HepG2 (cell line): Measurements from ENCODE around the gene DYNC2H1. TPM values are rescaled to one million over a fixed set of nuclear protein-coding genes. Genes with fewer than 3 reads are reported as not detected.

ENCODE experiments used
- ATAC-seq: fragments of 200-7000 bp; cut with Tn5 transposase; 3 replicates; pipeline ENCODE4 v1.9.1; 2020; ENCODE audit warnings: mild to moderate bottlenecking, moderate library complexity
- BruUV-seq: library from RNA; stranded (reverse); fragments of 400-500 nt; replicated peaks from 2 replicates; lab custom pipeline; 2021; lab: Mats Ljungman, UMichigan
- CTCF ChIA-PET: fragments of 300-600 bp; formaldehyde crosslinking; extraction: SDS; loops from one replicate; lab custom pipeline; 2021; ENCODE audit warnings: low total read pairs, inconsistent platforms, low intra/inter-chr PET ratio; lab: Yijun Ruan, JAX
- POLR2A ChIA-PET: fragments of 350-600 bp; sonication (Branson Sonifier 250); formaldehyde crosslinking; loops from one replicate; lab custom pipeline; 2020; ENCODE audit warnings: antibody characterized with exemption, inconsistent platforms; lab: Yijun Ruan, JAX
- DNase-seq: peaks from one replicate; pipeline ENCODE4 v3.0.0-alpha.2; 2015; ENCODE audit warnings: low spot score
- FAIRE-seq: peaks from 3 replicates; lab custom pipeline; 2011; peaks lifted over from hg19 to GRCh38; lab: Jason Lieb, UNC
- H2AFZ ChIP-seq: one replicate; pipeline ENCODE4 v1.6.1; 2011; ENCODE audit warnings: low read length, inconsistent platforms
- H3K27ac ChIP-seq: fragments of 300-600 bp; 3 replicates; pipeline ENCODE4 v1.8.0; 2011; ENCODE audit warnings: mixed run types, mild to moderate bottlenecking, mixed read lengths, low read length, inconsistent platforms; ENCODE audit not compliant: insufficient read depth; ENCODE audit errors: extremely low read length
- H3K27me3 ChIP-seq, 2 experiments: fragments of 200-600 bp in 1 of 2; 2 replicates in 1 of 2; 3 replicates in 1 of 2; pipeline versions ENCODE4 v1.6.0 to v1.8.0; 2011; ENCODE audit warnings: low read length in 2 of 2, mild to moderate bottlenecking in 2 of 2, moderate library complexity in 2 of 2, inconsistent platforms in 1 of 2; ENCODE audit not compliant: insufficient read depth in 2 of 2, control insufficient read depth in 1 of 2
- H3K36me3 ChIP-seq, 2 experiments: fragments of 200-600 bp in 1 of 2; replicated peaks in 1 of 2; 2 replicates in 1 of 2; 3 replicates in 1 of 2; pipeline versions ENCODE4 v1.5.1 to v1.8.0; 2011; ENCODE audit warnings: low read length in 2 of 2, inconsistent platforms in 1 of 2; ENCODE audit not compliant: insufficient read depth in 2 of 2, control insufficient read depth in 1 of 2
- H3K4me1 ChIP-seq: 2 replicates; pipeline ENCODE4 v1.5.1; 2012; ENCODE audit warnings: low read length, inconsistent platforms; ENCODE audit not compliant: insufficient read depth
- H3K4me2 ChIP-seq: 2 replicates; pipeline ENCODE4 v1.6.0; 2011; ENCODE audit warnings: low read depth, low read length, inconsistent platforms
- H3K4me3 ChIP-seq, 3 experiments: fragments of 200-600 bp in 1 of 3; sonication (generic), shearing (Covaris generic) in 1 of 3; replicated peaks in 1 of 3; 2 replicates each; pipeline ENCODE4 v1.5.1; 2011 to 2016; ENCODE audit warnings: low read length in 3 of 3, inconsistent platforms in 2 of 3, low read depth in 2 of 3, mild to moderate bottlenecking in 2 of 3, control low read depth in 1 of 3, mixed read lengths in 1 of 3; ENCODE audit not compliant: insufficient read depth in 1 of 3
- H3K79me2 ChIP-seq: one replicate; pipeline ENCODE4 v1.6.1; 2011; ENCODE audit warnings: low read length, inconsistent platforms; ENCODE audit not compliant: insufficient read depth
- H3K9ac ChIP-seq: 2 replicates; pipeline ENCODE4 v1.6.0; 2011; ENCODE audit warnings: mild to moderate bottlenecking, low read depth, low read length, inconsistent platforms; ENCODE audit not compliant: insufficient read depth
- H3K9me3 ChIP-seq: 2 replicates; pipeline ENCODE4 v1.5.1; 2012; ENCODE audit warnings: mild to moderate bottlenecking, low read length
- H4K20me1 ChIP-seq: 2 replicates; pipeline ENCODE4 v1.6.0; 2011; ENCODE audit warnings: inconsistent platforms, mild to moderate bottlenecking, low read length, moderate library complexity; ENCODE audit not compliant: insufficient read depth
- ADNP ChIP-seq: sonication (generic); formaldehyde crosslinking; IDR thresholded peaks from 2 replicates; pipeline ENCODE4 v1.4.0; 2020; ENCODE audit warnings: missing genetic modification reagents
- ATF7-NPFF ChIP-seq: sonication (generic); formaldehyde crosslinking; IDR thresholded peaks from 2 replicates; pipeline ENCODE4 v1.8.1; 2023; ENCODE audit warnings: mild to moderate bottlenecking, low read depth, missing genetic modification reagents, moderate library complexity
- BHLHE40 ChIP-seq: IDR thresholded peaks from 2 replicates; pipeline ENCODE4 v1.6.1; 2011; ENCODE audit warnings: low read length, improper control_type of control experiment
- ETV5 ChIP-seq: IDR thresholded peaks from 2 replicates; pipeline ENCODE4 v1.6.1; 2018; ENCODE audit warnings: missing biosample characterization, missing genetic modification reagents, inconsistent platforms, borderline replicate concordance
- FOSL2 ChIP-seq: sonication (generic); formaldehyde crosslinking; IDR thresholded peaks from 2 replicates; pipeline ENCODE4 v1.4.0; 2020; ENCODE audit warnings: missing genetic modification reagents
- KLF11 ChIP-seq: IDR thresholded peaks from 2 replicates; pipeline ENCODE4 v1.6.1; 2016; ENCODE audit warnings: missing compliant biosample characterization
- MAF1 ChIP-seq: sonication (generic); formaldehyde crosslinking; IDR thresholded peaks from 2 replicates; pipeline ENCODE4 v1.5.0; 2020; ENCODE audit warnings: missing genetic modification reagents, borderline replicate concordance
- NFYB ChIP-seq: sonication (generic); formaldehyde crosslinking; IDR thresholded peaks from 2 replicates; pipeline ENCODE4 v1.4.0; 2020; ENCODE audit warnings: missing genetic modification reagents
- TCF12 ChIP-seq, 2 experiments: fragments of 450-650 bp in 1 of 2; sonication (generic) in 1 of 2; formaldehyde crosslinking in 1 of 2; IDR thresholded peaks; 2 replicates each; pipeline versions ENCODE4 v1.6.1 to v1.8.0; 2017 to 2022; ENCODE audit warnings: antibody characterized with exemption in 1 of 2, mild to moderate bottlenecking in 1 of 2, missing genetic modification reagents in 1 of 2, moderate library complexity in 1 of 2
- ZFY ChIP-seq: sonication (generic); formaldehyde crosslinking; IDR thresholded peaks from 2 replicates; pipeline ENCODE4 v1.4.0; 2020; ENCODE audit warnings: missing genetic modification reagents
- ZNF230 ChIP-seq: sonication (generic); formaldehyde crosslinking; IDR thresholded peaks from 2 replicates; pipeline ENCODE4 v1.4.0; 2020; ENCODE audit warnings: mild to moderate bottlenecking, missing genetic modification reagents
- ZNF446 ChIP-seq: sonication (generic); formaldehyde crosslinking; IDR thresholded peaks from 2 replicates; pipeline ENCODE4 v1.5.0; 2020; ENCODE audit warnings: mild to moderate bottlenecking, missing genetic modification reagents
- WGBS: methylation state at CpG from one replicate; pipeline ENCODE4 v1.1.6; 2017; ENCODE audit warnings: low lambda C conversion rate; 5-methylcytosine and 5-hydroxymethylcytosine counted together
- in situ Hi-C: cut with HindIII; loops from 2 replicates; pipeline ENCODE4 v1.10.0; 2017; ENCODE audit warnings: low pct_unique_long_range_greater_than_20kb; ENCODE audit not compliant: extremely low pct_ligation_motif_present
- intact Hi-C: fragments of 100-400 bp; cut with micrococcal nuclease; formaldehyde crosslinking; loops from one replicate; pipeline ENCODE4 v1.10.0; 2022; ENCODE audit not compliant: unreplicated experiment
- polyA plus RNA-seq, 8 experiments: library from polyadenylated mRNA; depleted of rRNA in 3 of 8; stranded (reverse) in 7 of 8; unstranded in 1 of 8; fragments of >200 nt; fragmentation: Illumina TruSeq in 4 of 8; extraction: Trizol in 4 of 8; gene quantifications; 2 replicates each; pipeline versions ENCODE4 v1.2.1 to v1.2.3, GENCODE V29; 2011 to 2016; ENCODE audit warnings: low read depth in 4 of 8, missing spikeins in 1 of 8, mixed read lengths in 1 of 8; ENCODE audit not compliant: insufficient read depth in 1 of 8
- total RNA-seq, 5 experiments: library from RNA; depleted of rRNA; stranded (reverse); fragments of >200 nt; fragmentation: Illumina TruSeq; extraction: Trizol; gene quantifications; 2 replicates each; pipeline ENCODE4 v1.2.3, GENCODE V29; 2016; ENCODE audit warnings: low read depth in 1 of 5
- TF ChIP-seq, protein P1 (sequence below): sonication (generic); formaldehyde crosslinking; IDR thresholded peaks from 2 replicates; pipeline ENCODE4 v1.4.0; 2020; ENCODE audit warnings: missing genetic modification reagents, low read depth, mild to moderate bottlenecking, borderline replicate concordance
- TF ChIP-seq, protein P2 (sequence below): sonication (generic); formaldehyde crosslinking; IDR thresholded peaks from 2 replicates; pipeline ENCODE4 v1.8.0; 2022; ENCODE audit warnings: low read depth, missing genetic modification reagents
- TF ChIP-seq, protein P3 (sequence below): sonication (generic); formaldehyde crosslinking; IDR thresholded peaks from 2 replicates; pipeline ENCODE4 v1.9.0; 2021; ENCODE audit warnings: missing genetic modification reagents, mild to moderate bottlenecking, borderline replicate concordance

Gene DYNC2H1
- total and polyA plus RNA-seq, 2 of the 13 experiments (the other 11 are each of a cell fraction or from before 2014, with no cell fraction given): 0.49 to 0.66 TPM

DNA sequence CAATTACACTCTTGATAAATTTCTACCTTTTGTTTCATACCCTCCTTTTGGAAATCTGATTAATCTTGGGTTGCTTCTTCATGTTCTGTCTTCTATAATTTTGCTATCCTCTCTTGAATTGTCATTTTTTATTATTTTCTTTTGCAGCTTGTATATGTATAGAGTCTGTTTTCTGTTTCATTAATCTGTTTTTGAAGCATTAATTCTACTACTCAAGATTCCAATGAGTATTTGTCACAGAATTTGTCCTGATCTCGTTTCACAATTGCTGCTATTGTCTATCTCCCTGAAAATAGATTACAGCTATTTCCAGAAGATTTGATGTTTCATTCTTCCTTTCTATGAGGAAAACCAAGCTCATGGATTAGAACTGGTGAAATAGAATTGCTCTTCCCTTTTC lies 406.1 kb downstream of the DYNC2H1 start:
- ATAC-seq (no peak), DNase-seq (no peak), FAIRE-seq (no peak)
- Histone ChIP-seq H3K4me3 (no peak overlapping the region), H3K27ac (no peak overlapping the region), H3K36me3 (no peaks in the 10 kb centered on the region), H3K9me3 (no peaks in the 10 kb centered on the region), H3K4me1 (peaks cover 9% of the 10 kb centered on the region), H3K79me2 (no peaks in the 10 kb centered on the region), H2AFZ (no peak overlapping the region), H3K27me3 (no peaks in the 10 kb centered on the region), H3K9ac (no peak overlapping the region), H3K4me2 (no peak overlapping the region), H4K20me1 (no peaks in the 10 kb centered on the region)
- ChIA-PET CTCF (no interaction called here), POLR2A (no interaction called here)
- BruUV-seq: no TSS peak
- intact Hi-C loops: no loop called here
- 0% methylated on average over 1 of the region's 1 CpG for WGBS
- no peak for TF ChIP-seq ATF7-NPFF (CRISPR knock-in tag)
- TF ChIP-seq ZFY (CRISPR knock-in tag): no peak
- no peak for TF ChIP-seq NFYB
- TF ChIP-seq, protein P1, sequence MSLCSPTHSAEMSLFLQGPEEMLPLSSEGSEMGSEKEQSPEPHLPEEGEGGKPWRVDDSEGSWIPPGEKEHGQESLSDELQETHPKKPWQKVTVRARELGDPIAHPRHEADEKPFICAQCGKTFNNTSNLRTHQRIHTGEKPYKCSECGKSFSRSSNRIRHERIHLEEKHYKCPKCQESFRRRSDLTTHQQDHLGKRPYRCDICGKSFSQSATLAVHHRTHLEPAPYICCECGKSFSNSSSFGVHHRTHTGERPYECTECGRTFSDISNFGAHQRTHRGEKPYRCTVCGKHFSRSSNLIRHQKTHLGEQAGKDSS (CRISPR knock-in tag): no peak
- TF ChIP-seq TCF12 (IDR thresholded peaks at IDR 0.05): no peak
- TF ChIP-seq TCF12 (CRISPR knock-in tag; IDR thresholded peaks at IDR 0.05): no peak
- in situ Hi-C loops: no loop called here

DNA sequence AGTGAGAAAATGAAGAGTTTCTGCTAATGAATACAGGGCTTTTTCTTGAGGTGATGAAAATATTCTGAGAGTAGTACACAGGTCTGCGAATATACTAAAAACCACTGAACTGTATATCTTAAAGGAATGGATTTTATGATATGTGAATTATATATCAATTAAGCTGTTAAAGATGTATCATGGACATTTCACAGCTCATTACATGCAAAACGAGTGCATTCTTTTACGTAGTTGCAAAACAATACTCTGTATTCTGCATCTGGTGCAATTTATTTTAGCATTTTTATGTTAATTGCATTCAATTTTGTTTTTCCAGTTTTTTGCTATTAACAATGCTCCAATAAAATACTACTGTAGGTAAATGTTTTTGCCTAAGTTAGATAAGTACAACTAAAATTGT lies 411.6 kb downstream of the DYNC2H1 start:
- FAIRE-seq: no peak
- no peak for ATAC-seq
- no peak overlapping the region for H3K9ac ChIP-seq
- H3K4me3 ChIP-seq: no peak overlapping the region
- H3K27me3 ChIP-seq: no peaks in the 10 kb centered on the region
- intact Hi-C loops: no loop called here
- no peaks in the 10 kb centered on the region for H3K79me2 ChIP-seq
- in situ Hi-C loops: no loop called here
- H2AFZ ChIP-seq: no peak overlapping the region
- WGBS: 4% methylated on average over 3 of the region's 3 CpGs
- no peaks in the 10 kb centered on the region for H3K4me1 ChIP-seq
- DNase-seq: no peak
- CTCF ChIA-PET: no interaction called here
- no peaks in the 10 kb centered on the region for H3K36me3 ChIP-seq
- no peak overlapping the region for H3K4me2 ChIP-seq
- no TSS peak for BruUV-seq
- no peaks in the 10 kb centered on the region for H3K9me3 ChIP-seq
- no peaks in the 10 kb centered on the region for H4K20me1 ChIP-seq
- H3K27ac ChIP-seq: no peak overlapping the region
- POLR2A ChIA-PET: no interaction called here
- no peak for TF ChIP-seq MAF1 (CRISPR knock-in tag)
- TF ChIP-seq FOSL2 (CRISPR knock-in tag): no peak
- no peak for TF ChIP-seq ADNP
- TF ChIP-seq KLF11 (CRISPR knock-in tag): no peak
- no peak for TF ChIP-seq BHLHE40
- TF ChIP-seq, protein P2, sequence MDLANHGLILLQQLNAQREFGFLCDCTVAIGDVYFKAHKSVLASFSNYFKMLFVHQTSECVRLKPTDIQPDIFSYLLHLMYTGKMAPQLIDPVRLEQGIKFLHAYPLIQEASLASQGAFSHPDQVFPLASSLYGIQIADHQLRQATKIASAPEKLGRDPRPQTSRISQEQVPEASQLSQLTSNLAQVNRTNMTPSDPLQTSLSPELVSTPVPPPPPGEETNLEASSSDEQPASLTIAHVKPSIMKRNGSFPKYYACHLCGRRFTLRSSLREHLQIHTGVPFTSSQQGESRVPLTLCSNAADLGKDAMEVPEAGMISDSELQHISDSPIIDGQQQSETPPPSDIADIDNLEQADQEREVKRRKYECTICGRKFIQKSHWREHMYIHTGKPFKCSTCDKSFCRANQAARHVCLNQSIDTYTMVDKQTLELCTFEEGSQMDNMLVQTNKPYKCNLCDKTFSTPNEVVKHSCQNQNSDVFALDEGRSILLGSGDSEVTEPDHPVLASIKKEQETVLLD (CRISPR knock-in tag): no peak
- no peak for TF ChIP-seq ZNF446 (CRISPR knock-in tag)
- TF ChIP-seq, protein P3, sequence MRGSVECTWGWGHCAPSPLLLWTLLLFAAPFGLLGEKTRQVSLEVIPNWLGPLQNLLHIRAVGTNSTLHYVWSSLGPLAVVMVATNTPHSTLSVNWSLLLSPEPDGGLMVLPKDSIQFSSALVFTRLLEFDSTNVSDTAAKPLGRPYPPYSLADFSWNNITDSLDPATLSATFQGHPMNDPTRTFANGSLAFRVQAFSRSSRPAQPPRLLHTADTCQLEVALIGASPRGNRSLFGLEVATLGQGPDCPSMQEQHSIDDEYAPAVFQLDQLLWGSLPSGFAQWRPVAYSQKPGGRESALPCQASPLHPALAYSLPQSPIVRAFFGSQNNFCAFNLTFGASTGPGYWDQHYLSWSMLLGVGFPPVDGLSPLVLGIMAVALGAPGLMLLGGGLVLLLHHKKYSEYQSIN (CRISPR knock-in tag): no peak
- no peak for TF ChIP-seq ZNF230 (CRISPR knock-in tag)
- TF ChIP-seq ETV5 (CRISPR knock-in tag): no peak
